CMK (cell line): Measurements from ENCODE around the gene DDR2.
"Not testable (repeated sequence)": the region's sequence is repeated elsewhere in the genome, so short reads cannot be mapped to it uniquely, and the experiment has no call there.

Experiments
- DNase-seq: peaks from one replicate; pipeline ENCODE4 v3.0.0-alpha.2; 2010; ENCODE audit warnings: low read depth

The DDR2 gene

DNA sequence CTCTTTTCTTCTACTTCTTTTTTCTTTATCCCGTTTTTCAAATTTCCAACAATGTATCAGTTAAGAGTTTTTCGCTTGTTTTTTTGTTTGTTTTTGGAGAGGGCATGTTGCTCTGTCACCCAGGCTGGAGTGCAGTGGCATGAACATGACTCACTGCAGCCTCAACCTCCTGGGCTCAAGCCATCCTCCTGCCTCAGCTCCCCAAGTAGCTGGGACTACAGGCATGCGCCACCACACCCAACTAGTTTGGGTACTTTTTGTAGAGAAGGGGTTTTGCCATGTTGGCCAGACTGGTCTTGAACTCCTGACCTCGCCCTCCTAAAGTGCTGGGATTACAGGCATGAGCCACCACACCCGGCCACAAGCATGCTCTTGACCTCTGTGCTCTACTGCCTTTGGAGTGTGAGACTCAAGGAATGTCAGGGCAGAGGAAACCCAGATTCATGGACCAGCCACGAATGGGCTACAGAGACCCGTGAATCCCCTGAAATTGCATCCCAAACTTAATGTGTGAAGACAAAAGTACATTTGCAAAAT, 93.1 kb downstream of the DDR2 start:
- DNase-seq = no peak

GRCh38 chr1:162726555-162726954, 94.3 kb downstream of the DDR2 start:
- no peak for DNase-seq

- DNase-seq = not testable (repeated sequence)
These were observed 95.2 kb downstream of the DDR2 start for GRCh38 chr1:162727493-162727892.

- DNase-seq = no peak
These were observed 96.3 kb downstream of the DDR2 start for GRCh38 chr1:162728573-162728972.

DNA sequence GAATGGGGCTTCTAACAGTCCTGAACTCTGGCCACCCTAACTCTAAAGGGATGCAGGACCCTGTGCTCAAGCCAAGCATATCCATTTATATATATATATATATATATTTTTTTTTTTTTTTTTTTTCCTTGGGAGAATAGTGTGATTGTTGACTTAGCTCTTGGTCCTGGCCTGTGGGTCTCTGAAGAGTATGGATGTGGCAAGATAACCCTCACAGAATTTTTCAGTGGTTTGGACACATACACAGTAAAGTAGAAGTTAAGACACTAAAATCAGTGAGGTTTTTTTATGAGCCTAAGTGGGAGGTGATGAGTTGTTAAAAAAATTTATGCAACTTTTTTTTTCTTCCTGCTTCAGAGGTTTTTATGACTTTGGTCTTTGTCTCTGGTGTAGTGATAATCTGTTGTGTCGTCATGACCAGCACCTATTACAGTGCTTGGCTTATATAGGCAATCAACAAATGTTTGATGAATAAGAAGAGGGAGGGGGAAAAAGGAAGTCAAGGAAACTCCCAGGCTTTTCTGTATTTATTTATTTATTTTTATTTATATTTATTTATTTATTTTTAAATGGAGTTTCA, 97.0 kb downstream of the DDR2 start:
- DNase-seq = not testable (repeated sequence)

- no peak for DNase-seq
These were observed 99.8 kb downstream of the DDR2 start for GRCh38 chr1:162732094-162732493.

DNA sequence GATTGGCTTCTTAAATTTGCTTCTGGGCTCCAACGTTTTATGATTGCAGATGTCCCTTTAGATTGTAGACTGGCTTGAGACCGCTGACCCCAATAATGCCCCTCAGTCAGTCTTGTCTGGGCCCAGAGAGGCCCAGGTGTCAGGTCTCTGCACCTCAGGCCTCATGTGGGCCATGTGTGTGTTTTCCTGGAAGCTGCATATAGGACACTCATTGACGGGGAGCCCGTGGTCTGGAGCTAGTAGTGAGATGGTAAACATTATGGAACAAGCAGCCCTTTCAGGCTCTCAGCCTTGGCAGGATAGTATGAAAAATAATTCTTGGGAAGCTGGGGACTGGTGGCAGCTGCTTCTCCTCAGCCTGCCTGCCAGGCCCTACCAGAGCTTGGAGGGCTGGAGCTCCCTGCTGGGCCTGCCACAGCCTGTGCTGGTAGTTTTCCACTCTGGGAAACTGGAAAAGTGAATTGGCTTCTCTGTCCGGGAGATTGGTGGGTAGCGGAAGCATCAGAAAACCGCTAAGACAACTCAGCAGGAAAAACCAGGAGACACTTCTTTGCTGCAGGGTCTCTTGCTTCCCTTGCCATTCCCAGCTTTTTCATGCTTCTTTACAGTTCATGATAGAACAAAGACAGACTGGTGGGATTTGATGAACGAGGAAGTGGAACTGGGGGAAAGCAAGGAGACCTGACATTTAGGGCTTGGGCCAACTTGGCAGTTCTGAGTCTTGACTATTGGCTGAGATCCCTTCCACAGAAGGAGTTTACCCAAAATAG, 100.5 kb downstream of the DDR2 start:
- no peak for DNase-seq

DNA sequence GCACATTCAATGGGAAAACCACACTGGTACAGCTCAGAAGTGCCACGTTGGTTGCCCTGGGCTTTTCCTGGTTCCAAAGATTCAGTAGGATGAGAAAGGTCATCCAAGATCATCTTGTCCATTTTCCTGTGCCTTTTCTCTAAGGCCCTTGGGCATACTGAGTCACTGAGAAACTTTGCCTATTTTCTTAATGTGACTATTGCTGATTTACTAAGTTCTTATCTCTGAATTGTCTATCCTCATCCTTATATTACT, 101.0 kb downstream of the DDR2 start:
- DNase-seq = no peak

- no peak for DNase-seq
These were observed 101.8 kb downstream of the DDR2 start for GRCh38 chr1:162734047-162734446.

DNA sequence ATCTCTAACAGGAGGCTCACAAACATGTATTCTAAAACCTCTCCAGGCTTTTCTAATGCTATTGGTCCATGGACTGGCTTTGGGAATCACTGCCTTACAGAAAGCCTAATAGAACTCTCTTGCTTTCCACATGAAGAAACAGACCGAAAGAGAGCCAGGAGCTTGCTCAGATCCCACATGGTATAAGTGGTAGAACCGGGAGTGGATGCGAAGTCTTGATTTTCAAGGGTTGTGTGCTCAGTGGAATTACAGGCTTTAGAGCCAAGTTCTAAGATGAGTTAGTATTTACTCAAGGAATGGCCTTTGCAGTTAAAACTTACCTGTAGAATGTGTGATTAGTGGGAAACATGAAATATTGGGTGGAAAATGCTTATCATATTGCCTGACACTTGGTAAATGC, 103.9 kb downstream of the DDR2 start:
- DNase-seq = no peak

DNA sequence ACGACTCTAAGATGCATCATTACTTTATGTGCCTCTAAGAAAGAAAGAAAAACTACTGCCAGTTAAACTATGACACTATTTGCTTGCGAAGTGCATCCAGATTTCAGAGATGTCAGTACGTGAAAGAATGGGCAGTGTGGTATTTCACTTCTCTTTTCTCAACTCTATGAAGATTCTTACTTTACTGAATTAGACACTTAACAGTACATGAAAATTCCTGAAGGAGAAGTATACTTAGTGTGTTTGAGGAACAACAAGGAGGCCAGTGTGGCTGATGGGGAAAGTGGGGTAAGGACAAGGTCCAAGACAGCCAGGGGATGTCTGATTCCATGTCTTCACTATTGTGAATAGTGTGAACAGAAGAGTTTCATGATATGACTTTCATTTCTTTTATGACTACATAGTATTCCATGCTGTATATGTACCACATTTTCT, 104.4 kb downstream of the DDR2 start:
- no peak for DNase-seq

- no peak for DNase-seq
These were observed 108.5 kb downstream of the DDR2 start for GRCh38 chr1:162740755-162741154.

DNA sequence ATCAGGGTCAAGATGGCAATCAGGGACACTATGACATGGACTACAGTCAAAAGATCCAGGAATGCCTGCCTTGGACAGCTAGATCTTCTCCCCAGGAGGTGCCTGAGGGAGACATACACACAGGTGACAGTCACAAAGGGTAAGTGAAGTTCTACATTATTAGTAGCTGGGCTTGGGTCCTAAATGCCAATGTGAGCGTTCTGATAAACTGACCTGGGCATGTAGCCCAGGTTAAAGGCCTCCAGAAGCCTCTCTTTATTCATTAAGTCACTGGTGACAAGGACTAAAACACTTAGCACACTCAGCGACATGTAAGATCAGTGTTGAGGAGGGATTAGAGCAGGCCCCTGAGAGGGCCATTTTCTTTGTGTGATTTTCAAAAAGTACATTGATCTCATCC, 109.3 kb downstream of the DDR2 start:
- no peak for DNase-seq

DNA sequence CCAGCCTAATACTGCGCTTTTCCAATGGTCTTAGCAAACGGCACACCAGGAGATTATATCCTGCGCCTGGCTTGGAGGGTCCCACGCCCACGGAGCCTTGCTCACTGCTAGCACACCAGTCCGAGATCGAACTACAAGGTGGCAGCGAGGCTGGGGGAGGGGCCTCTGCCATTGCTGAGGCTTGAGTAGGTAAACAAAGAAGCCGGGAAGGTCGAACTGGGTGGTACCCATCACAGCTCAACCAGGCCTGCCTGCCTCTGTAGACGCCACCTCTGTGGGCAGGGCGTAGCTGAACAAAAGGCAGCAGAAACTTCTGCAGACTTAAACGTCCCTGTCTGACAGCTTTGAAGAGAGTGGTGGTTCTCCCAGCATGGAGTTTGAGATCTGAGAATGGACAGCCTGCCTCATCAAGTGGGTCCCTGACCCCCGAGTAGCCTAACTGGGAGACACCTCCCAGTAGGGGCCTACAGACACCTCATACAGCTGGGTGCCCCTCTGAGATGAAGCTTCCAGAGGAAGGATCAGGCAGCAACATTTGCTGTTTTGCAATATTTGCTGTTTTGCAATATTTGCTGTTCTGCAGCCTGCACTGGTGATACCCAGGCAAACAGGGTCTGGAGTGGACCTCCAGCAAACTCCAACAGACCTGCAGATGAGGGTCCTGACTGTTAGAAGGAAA, 114.1 kb downstream of the DDR2 start:
- not testable (repeated sequence) for DNase-seq

- DNase-seq = no peak
These were observed 120.9 kb downstream of the DDR2 start for GRCh38 chr1:162753001-162753658.

GRCh38 chr1:162753998-162754585, 121.8 kb downstream of the DDR2 start:
- DNase-seq = no peak

- DNase-seq = no peak
These were observed 123.0 kb downstream of the DDR2 start for GRCh38 chr1:162755306-162755705.

- DNase-seq = no peak
These were observed 124.3 kb downstream of the DDR2 start for GRCh38 chr1:162756523-162756922.

DNA sequence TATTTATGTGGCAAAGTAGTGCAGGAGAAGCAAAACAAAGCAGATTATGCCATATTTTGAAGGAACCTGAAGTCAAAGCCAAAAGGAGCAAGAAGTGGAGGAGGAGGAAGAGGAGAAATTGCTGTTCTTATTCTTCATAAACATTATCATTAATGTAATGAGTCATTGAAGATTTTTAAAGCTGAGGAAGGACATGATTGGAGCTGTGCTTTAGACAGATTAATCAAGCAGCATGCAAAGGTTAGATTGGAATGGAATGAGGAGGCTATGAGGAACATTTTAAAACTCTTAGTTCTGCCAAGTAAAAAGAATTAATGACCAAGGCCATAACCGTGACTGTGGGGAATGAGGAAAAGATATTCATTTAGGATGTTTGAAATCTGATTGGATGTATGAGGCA, 125.2 kb downstream of the DDR2 start:
- no peak for DNase-seq

GRCh38 chr1:162765788-162766187, 133.5 kb downstream of the DDR2 start:
- DNase-seq = no peak

GRCh38 chr1:162772571-162773154, 140.4 kb downstream of the DDR2 start:
- no peak for DNase-seq

DNA sequence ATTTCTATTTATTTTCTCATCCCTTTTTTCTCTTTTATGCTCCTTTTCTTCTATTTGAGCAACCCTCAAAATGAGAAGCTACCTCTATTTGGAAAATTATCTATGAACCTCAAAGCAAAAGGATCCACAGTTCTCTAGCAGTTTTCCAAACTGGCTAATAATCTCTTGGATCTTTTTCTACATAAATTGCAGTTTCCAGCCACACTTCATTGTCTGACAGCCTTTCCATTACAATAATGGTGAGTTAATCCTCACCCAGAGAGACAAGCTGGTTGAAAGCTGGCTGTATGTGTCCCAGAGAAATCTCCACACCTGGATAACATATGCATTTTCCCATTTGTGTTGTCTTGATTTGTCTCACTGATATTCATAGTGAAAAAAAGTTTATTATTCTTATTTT, 141.7 kb downstream of the DDR2 start:
- no peak for DNase-seq
